Measurements from ENCODE around the gene CAV2.

The CAV2 gene

DNA sequence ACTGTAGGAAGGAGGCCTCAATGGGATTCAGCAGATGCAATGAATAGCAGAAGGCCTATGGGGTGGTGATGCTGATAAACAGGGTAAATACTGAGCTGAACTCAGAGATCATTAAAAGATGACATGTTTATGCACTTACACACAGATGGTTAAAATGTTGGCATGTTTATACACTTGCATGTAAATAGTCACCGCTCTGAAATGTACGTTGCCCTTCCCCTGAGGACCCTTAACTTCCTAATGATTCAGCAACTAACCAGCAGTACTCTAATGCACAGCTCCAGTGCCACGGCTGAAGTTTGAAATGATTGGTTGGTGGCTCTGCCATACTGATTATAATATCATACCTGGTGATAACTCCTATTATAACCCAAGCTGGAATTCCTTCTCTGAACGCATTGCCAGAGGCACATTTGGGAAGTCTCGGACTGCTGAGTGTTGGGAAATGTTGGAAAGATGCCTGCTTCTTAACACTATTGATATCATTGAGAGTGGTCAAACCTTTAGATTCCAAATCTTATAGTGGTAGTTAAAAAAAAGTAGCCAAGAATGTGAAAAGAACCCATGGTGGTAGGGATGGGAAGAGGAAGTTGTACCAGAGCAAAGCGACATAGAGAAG is 21.6 kb downstream of the CAV2 start:
- H3K4me3 ChIP-seq (ENCODE audit: low read depth, low read length): no peak overlapping the region
- no peak for TF ChIP-seq CTCF (IDR thresholded peaks at IDR 0.05; ENCODE audit: borderline replicate concordance, insufficient read depth, low read depth, low read length)

GRCh38 chr7:116522247-116522646 is 22.7 kb downstream of the CAV2 start:
- no peak overlapping the region for H3K4me3 ChIP-seq (ENCODE audit: low read depth, low read length)
- no peak for TF ChIP-seq CTCF (IDR thresholded peaks at IDR 0.05; ENCODE audit: borderline replicate concordance, insufficient read depth, low read depth, low read length)

DNA sequence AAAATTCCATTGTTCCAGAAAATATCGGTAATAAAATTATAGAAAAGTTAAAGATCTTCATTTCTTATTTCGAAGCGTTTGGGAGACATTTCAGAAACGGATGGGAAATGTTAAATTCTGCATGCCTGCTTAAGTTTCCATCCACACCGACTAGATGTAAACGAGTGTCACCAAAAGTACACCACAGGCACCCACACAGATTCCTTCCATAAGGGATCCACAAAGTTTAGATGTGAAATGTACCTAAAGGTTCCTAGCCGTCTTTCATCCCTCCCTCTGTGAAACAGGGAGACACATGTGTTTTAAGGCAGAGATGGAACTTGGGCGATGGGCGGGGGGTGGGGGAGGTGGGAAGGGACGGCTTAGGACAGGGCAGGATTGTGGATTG is 24.7 kb downstream of the CAV2 start:
- no peak overlapping the region for H3K4me3 ChIP-seq (ENCODE audit: low read depth, low read length)
- TF ChIP-seq CTCF (IDR thresholded peaks at IDR 0.05; ENCODE audit: borderline replicate concordance, insufficient read depth, low read depth, low read length): no peak

GRCh38 chr7:116524609-116525297 is 25.2 kb downstream of the CAV2 start, which contains the start of gene CAV1:
Gene CAV1 (plus strand): TSS chr7:116525036. CDS start chr7:116525063, 27 bp downstream.
- peak within 1 kb of the TSS; percentile 62 for H3K4me3 ChIP-seq (ENCODE audit: low read depth, low read length)
- no peak for TF ChIP-seq CTCF (IDR thresholded peaks at IDR 0.05; ENCODE audit: borderline replicate concordance, insufficient read depth, low read depth, low read length)

DNA sequence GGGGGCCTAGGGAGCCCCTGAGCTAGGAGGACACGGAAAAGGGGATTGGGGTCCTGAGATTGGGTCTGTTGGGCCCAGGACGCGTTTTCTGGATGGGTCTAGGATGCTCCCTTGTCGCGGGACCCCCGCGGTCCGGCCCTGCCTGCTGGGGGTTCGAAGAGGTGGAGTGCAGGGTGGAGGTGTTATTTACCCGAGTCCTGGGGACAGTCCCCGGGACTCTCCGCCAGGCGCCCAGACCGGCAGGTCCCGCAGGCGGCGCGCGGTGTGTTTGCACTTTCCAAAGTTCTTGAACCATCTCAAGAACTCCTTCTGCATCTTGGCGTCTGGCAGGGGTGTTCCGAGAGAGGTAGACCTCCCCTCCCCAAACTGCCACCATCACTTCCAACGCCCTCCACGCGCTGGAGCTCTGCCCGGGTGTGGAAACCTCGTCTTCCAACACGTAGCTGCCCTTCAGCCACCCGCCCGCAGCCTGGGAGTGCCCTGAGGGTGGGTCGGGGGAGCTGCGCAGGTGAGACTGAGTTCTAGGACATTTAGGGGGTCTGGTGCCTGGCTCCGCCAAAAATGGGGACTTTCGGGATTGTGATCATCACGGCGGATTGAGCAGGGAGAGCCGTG is 25.9 kb downstream of the CAV2 start:
- H3K4me3 ChIP-seq (ENCODE audit: low read depth, low read length): peak overlapping the region; percentile 62
- no peak for TF ChIP-seq CTCF (IDR thresholded peaks at IDR 0.05; ENCODE audit: borderline replicate concordance, insufficient read depth, low read depth, low read length)

DNA sequence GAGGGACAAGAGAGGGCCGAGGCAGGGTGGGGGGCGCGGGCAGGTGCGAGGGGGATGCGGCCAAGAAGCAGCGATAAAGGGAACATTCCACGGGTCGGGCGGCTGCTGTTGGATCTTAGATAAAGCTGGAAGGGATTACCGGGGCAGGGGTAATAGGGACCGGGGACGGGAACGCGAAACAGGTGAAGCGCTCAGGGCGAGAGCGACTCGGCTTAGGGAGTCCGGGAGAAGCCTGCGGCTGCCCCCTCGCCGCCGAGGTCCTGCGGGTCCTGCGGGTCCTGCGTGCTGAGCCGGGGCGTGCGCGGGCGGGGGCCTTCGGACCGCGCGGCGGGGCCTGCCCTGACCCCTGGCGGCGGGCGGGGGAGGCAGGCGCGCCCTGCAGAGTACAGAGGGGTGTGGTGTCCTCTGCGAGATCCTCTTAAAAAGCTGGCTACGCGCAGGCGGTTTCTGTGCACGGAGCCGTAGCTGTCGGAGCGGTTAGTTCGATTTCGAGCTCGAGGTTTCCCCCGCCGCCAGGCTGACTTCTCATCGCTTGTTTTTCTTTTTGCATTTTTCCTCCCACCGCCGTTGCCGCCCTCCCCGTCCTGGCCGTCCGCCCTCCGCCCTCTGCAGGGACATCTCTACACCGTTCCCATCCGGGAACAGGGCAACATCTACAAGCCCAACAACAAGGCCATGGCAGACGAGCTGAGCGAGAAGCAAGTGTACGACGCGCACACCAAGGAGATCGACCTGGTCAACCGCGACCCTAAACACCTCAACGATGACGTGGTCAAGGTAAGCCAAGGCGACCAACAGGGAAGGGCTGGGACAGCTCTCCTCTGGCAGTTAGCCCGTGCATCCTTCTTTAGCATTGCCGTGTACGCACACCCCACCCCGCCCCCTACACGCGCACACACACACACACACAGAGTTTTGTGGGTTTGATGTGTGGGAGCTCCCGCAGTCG is 26.6 kb downstream of the CAV2 start:
- peak; percentile 88 for TF ChIP-seq CTCF (IDR thresholded peaks at IDR 0.05; ENCODE audit: borderline replicate concordance, insufficient read depth, low read depth, low read length)

More for the DNA sequence above, 26.6 kb downstream of the CAV2 start:
- peak overlapping the region; percentile 62 for H3K4me3 ChIP-seq (ENCODE audit: low read depth, low read length)
